Transverse colon (tissue), 4 donors: ENCODE data around the gene PHYHD1.

Source experiments
- POLR2A ChIP-seq: fragments of 450-650 bp; IDR thresholded peaks from one replicate; pipeline ENCODE4 v1.6.1; 2016; ENCODE audit warnings: antibody characterized with exemption, mild to moderate bottlenecking, moderate library complexity
- POLR2AphosphoS5 ChIP-seq, 3 donors: sonication (generic); formaldehyde crosslinking; IDR thresholded peaks; one replicate each; pipeline ENCODE4 v1.6.1; 2016; ENCODE audit warnings: antibody characterized with exemption in 3 of 3
- TF ChIP-seq, protein P1 (sequence below), 5 experiments: fragments of 200-600 bp in 3 of 5; fragments of 450-650 bp in 2 of 5; sonication (generic) in 3 of 5; IDR thresholded peaks; 1 replicate in 2 of 5; 2 replicates in 3 of 5; pipeline ENCODE4 v1.5.1; 2016 to 2017; ENCODE audit warnings: antibody characterized with exemption in 5 of 5, inconsistent platforms in 3 of 5, mild to moderate bottlenecking in 2 of 5, moderate library complexity in 1 of 5

DNA sequence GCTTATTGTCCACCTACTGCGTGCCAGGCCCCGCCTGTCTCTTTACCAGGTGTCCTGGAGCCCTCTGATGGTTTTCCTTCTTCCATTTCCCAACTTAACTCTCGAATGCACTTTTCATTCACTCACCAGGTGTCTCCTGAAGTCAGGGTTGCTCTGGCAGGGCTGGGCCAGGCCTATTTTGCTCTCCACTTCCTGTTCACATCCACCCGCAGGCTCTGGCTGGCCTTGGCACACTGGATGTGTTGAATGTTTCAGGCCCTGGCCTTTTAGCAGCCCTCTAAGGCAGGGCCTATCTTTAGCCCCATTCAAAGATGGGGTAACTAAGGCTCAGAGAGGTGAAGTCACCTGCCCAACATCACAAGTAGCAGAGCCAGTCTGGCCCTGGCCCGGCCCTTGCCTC lies 22.4 kb upstream of the PHYHD1 start:
- TF ChIP-seq, protein P1, sequence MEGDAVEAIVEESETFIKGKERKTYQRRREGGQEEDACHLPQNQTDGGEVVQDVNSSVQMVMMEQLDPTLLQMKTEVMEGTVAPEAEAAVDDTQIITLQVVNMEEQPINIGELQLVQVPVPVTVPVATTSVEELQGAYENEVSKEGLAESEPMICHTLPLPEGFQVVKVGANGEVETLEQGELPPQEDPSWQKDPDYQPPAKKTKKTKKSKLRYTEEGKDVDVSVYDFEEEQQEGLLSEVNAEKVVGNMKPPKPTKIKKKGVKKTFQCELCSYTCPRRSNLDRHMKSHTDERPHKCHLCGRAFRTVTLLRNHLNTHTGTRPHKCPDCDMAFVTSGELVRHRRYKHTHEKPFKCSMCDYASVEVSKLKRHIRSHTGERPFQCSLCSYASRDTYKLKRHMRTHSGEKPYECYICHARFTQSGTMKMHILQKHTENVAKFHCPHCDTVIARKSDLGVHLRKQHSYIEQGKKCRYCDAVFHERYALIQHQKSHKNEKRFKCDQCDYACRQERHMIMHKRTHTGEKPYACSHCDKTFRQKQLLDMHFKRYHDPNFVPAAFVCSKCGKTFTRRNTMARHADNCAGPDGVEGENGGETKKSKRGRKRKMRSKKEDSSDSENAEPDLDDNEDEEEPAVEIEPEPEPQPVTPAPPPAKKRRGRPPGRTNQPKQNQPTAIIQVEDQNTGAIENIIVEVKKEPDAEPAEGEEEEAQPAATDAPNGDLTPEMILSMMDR (IDR thresholded peaks at IDR 0.05), result no peak
- TF ChIP-seq POLR2A (no peak), POLR2AphosphoS5 (IDR thresholded peaks at IDR 0.05) (no peak)
